Stimulated activated CD8-positive, alpha-beta memory T cell treated with anti-CD3 and anti-CD28 coated beads, Interleukin-12 subunit alpha, Interleukin-12 subunit beta, amount 100 ng/mL, for 24 hours (primary cell): Measurements from ENCODE around the gene RASAL2.

Experiments
- DNase-seq: peaks from one replicate; pipeline ENCODE4 v3.0.0-alpha.2; 2020; ENCODE audit errors: extremely low read depth

Gene RASAL2

GRCh38 chr1:178512566-178513277 lies 418.8 kb downstream of the RASAL2 start, which contains the start of gene TEX35:
Gene TEX35 (plus strand): TSS chr1:178513109. CDS start chr1:178513189, 80 bp downstream.
- no peak for DNase-seq

- DNase-seq: no peak
These were observed 419.5 kb downstream of the RASAL2 start for GRCh38 chr1:178513278-178513983.

- no peak for DNase-seq
These were observed 422.2 kb downstream of the RASAL2 start for GRCh38 chr1:178516110-178516509.

GRCh38 chr1:178518894-178519293 lies 425.0 kb downstream of the RASAL2 start:
- DNase-seq: no peak

- no peak for DNase-seq
These were observed 426.9 kb downstream of the RASAL2 start for GRCh38 chr1:178520803-178521202.

GRCh38 chr1:178521241-178521640 lies 427.3 kb downstream of the RASAL2 start:
- no peak for DNase-seq

GRCh38 chr1:178527117-178527516 lies 433.2 kb downstream of the RASAL2 start:
- no peak for DNase-seq

- DNase-seq: no peak
These were observed 434.5 kb downstream of the RASAL2 start for GRCh38 chr1:178528228-178528952.

- DNase-seq: no peak
These were observed 435.0 kb downstream of the RASAL2 start for GRCh38 chr1:178528953-178529335.

GRCh38 chr1:178529364-178530036 lies 435.6 kb downstream of the RASAL2 start:
- DNase-seq: no peak

GRCh38 chr1:178530037-178530402 lies 436.1 kb downstream of the RASAL2 start:
- no peak for DNase-seq

- no peak for DNase-seq
These were observed 436.6 kb downstream of the RASAL2 start for GRCh38 chr1:178530502-178530901.

GRCh38 chr1:178531887-178532286 lies 438.0 kb downstream of the RASAL2 start:
- no peak for DNase-seq

GRCh38 chr1:178532392-178532791 lies 438.5 kb downstream of the RASAL2 start:
- no peak for DNase-seq

GRCh38 chr1:178533121-178533946 lies 439.4 kb downstream of the RASAL2 start:
- no peak for DNase-seq
